Common myeloid progenitor, CD34-positive (primary cell): ENCODE measurements around the gene PEX19.

Source experiments
- CTCF ChIA-PET: fragments of 350-600 bp; sonication (Branson Sonifier 250); formaldehyde crosslinking; loops from one replicate; lab custom pipeline; 2021; ENCODE audit warnings: antibody characterized with exemption; lab: Charles Lee
- POLR2A ChIA-PET: fragments of 350-600 bp; sonication (Branson Sonifier 250); formaldehyde crosslinking; loops from one replicate; lab custom pipeline; 2021; ENCODE audit warnings: antibody characterized with exemption; lab: Charles Lee
- DNase-seq, 3 donors: peaks; one replicate each; pipeline versions ENCODE4 v3.0.0 to v3.0.0-alpha.2; 2013
- H3K27ac ChIP-seq, 2 experiments: 1 replicate in 1 of 2; 2 replicates in 1 of 2; pipeline ENCODE4 v1.7.0; 2013; ENCODE audit warnings: inconsistent platforms in 2 of 2, low read length in 2 of 2, mild to moderate bottlenecking in 2 of 2, low read depth in 1 of 2, moderate library complexity in 1 of 2; ENCODE audit not compliant: severe bottlenecking in 2 of 2, insufficient read depth in 1 of 2, poor library complexity in 1 of 2
- H3K27me3 ChIP-seq, 5 experiments: replicated peaks in 2 of 5; 1 replicate in 3 of 5; 2 replicates in 2 of 5; pipeline versions ENCODE4 v1.6.1 to v1.7.0; 2013; ENCODE audit warnings: low read length in 4 of 5, mild to moderate bottlenecking in 2 of 5, moderate library complexity in 2 of 5, inconsistent platforms in 1 of 5; ENCODE audit not compliant: insufficient read depth in 5 of 5, control insufficient read depth in 4 of 5
- H3K36me3 ChIP-seq, 4 experiments: 1 replicate in 2 of 4; 2 replicates in 2 of 4; pipeline versions ENCODE4 v1.6.1 to v1.7.0; 2013; ENCODE audit warnings: low read length in 3 of 4, control low read depth in 1 of 4, mild to moderate bottlenecking in 1 of 4; ENCODE audit not compliant: control insufficient read depth in 4 of 4, insufficient read depth in 4 of 4
- H3K4me1 ChIP-seq, 4 experiments: 1 replicate in 3 of 4; 2 replicates in 1 of 4; pipeline versions ENCODE4 v1.6.1 to v1.7.1; 2013; ENCODE audit warnings: low read length in 3 of 4, mild to moderate bottlenecking in 3 of 4, control low read depth in 1 of 4, inconsistent platforms in 1 of 4, moderate library complexity in 1 of 4; ENCODE audit not compliant: control insufficient read depth in 4 of 4, insufficient read depth in 4 of 4; ENCODE audit errors: control extremely low read depth in 1 of 4
- H3K4me3 ChIP-seq, 7 experiments: 1 replicate in 4 of 7; 2 replicates in 3 of 7; pipeline versions ENCODE4 v1.5.1 to v1.7.0; 2013; ENCODE audit warnings: mild to moderate bottlenecking in 7 of 7, low read length in 6 of 7, moderate library complexity in 6 of 7, inconsistent platforms in 2 of 7, low read depth in 2 of 7, control low read depth in 1 of 7; ENCODE audit not compliant: insufficient read depth in 4 of 7, control insufficient read depth in 1 of 7; ENCODE audit errors: extremely low read depth in 1 of 7
- H3K9me3 ChIP-seq, 5 experiments: 1 replicate in 4 of 5; 2 replicates in 1 of 5; pipeline versions ENCODE4 v1.6.1 to v1.7.1; 2013; ENCODE audit warnings: low read length in 4 of 5, mild to moderate bottlenecking in 2 of 5, inconsistent platforms in 1 of 5, low read depth in 1 of 5, moderate library complexity in 1 of 5; ENCODE audit not compliant: control insufficient read depth in 4 of 5, insufficient read depth in 2 of 5; ENCODE audit errors: control extremely low read depth in 1 of 5
- WGBS: methylation state at CpG from one replicate; pipeline ENCODE4 v1.1.5; 2013; ENCODE audit not compliant: insufficient coverage; 5-methylcytosine and 5-hydroxymethylcytosine counted together

PEX19 gene

DNA sequence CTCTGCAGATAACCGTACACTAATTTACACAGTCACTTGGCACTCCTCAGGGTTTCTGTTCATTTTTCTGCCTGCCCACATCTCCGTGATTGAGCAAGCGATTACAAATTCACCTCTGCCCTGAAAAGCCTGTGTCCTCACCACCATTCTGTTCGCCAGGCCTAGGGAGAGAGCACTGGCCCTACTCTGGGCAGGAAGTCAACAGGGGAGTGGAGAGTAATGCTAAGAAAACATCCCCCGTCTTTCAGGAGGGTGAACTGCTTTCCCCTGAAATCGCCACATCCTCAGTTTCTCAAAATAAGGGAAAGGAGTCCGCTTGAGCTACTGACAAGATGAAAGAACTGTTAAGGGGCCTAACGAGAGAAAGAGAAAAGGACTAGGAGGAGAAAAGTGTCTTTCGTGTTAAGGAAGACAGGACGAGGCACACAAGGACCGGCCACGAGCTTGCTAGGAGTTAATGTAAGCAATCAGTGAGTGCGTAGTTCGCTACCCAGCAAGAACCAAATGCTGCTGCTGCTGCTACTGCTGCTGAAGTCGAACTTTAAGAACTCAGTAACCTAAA, 632 bp downstream of the PEX19 start:
- no peaks in the 10 kb centered on the region for H3K9me3 ChIP-seq
- ChIA-PET CTCF (interaction anchor here (0.8 to 2.2 kb wide), 7 partner anchors 8 to 198 kb away, joined by 3 to 9 read pairs (median 3); no protein-coding TSS in a partner anchor), POLR2A (interaction anchor here (0.7 to 1.1 kb wide), 3 partner anchors 9 to 938 kb away, joined by 3 to 5 read pairs (median 3); no protein-coding TSS in a partner anchor)
- peak overlapping the region; percentile 71 to 99 (median 89) for H3K4me3 ChIP-seq
- 9% methylated on average over 13 of the region's 15 CpGs for WGBS
- peak in 2 of 3 donors; percentile 49 to 61 for DNase-seq
- H3K36me3 ChIP-seq: peaks cover 19 to 40% (median 33%) of the 10 kb centered on the region in 4 experiments
- no peaks in the 10 kb centered on the region for H3K27me3 ChIP-seq
- H3K4me1 ChIP-seq: peaks cover 8 to 17% (median 13%) of the 10 kb centered on the region in 4 experiments
- peak overlapping the region; percentile 71 to 92 for H3K27ac ChIP-seq

- ChIA-PET CTCF (interaction anchor here (1.7 kb wide), 1 partner anchor 9 kb away, joined by 7 read pairs; no protein-coding TSS in a partner anchor), POLR2A (interaction anchor here (0.6 kb wide), 1 partner anchor 114 kb away, joined by 4 read pairs; no protein-coding TSS in a partner anchor)
- no peak overlapping the region for H3K27ac ChIP-seq
- H3K4me1 ChIP-seq: peaks cover 8 to 17% (median 13%) of the 10 kb centered on the region in 4 experiments
- peaks cover 22 to 52% (median 43%) of the 10 kb centered on the region in 4 experiments for H3K36me3 ChIP-seq
- WGBS: 100% methylated on average over 4 of the region's 7 CpGs
- H3K4me3 ChIP-seq: no peak overlapping the region
- no peak for DNase-seq
- H3K9me3 ChIP-seq: no peaks in the 10 kb centered on the region
- H3K27me3 ChIP-seq: no peaks in the 10 kb centered on the region
Observed at GRCh38 chr1:160282807-160283206, 2.1 kb downstream of the PEX19 start.

GRCh38 chr1:160277987-160278386, 6.9 kb downstream of the PEX19 start:
- Histone ChIP-seq H3K9me3 (no peaks in the 10 kb centered on the region), H3K27me3 (no peaks in the 10 kb centered on the region), H3K27ac (no peak overlapping the region), H3K4me3 (no peak overlapping the region), H3K36me3 (peaks cover 25 to 60% (median 54%) of the 10 kb centered on the region in 4 experiments), H3K4me1 (no peaks in the 10 kb centered on the region)
- WGBS: 64% methylated on average over 2 of the region's 4 CpGs
- ChIA-PET CTCF (interaction anchor here (1.2 to 1.8 kb wide), 5 partner anchors 10 to 28 kb away, joined by 3 to 10 read pairs (median 3); no protein-coding TSS in a partner anchor), POLR2A (no interaction called here)
- DNase-seq: no peak

GRCh38 chr1:160277330-160277729, 7.6 kb downstream of the PEX19 start:
- no peak for DNase-seq
- Histone ChIP-seq H3K4me3 (no peak overlapping the region), H3K9me3 (no peaks in the 10 kb centered on the region), H3K27me3 (no peaks in the 10 kb centered on the region), H3K36me3 (peaks cover 21 to 53% (median 51%) of the 10 kb centered on the region in 4 experiments), H3K27ac (no peak overlapping the region), H3K4me1 (no peaks in the 10 kb centered on the region)
- POLR2A ChIA-PET: no interaction called here
- WGBS: no CpG with 5 or more reads among the region's 2 CpGs
- CTCF ChIA-PET: interaction anchor here (1.6 to 1.8 kb wide), 3 partner anchors 12 to 19 kb away, joined by 4 to 10 read pairs (median 6); no protein-coding TSS in a partner anchor

DNA sequence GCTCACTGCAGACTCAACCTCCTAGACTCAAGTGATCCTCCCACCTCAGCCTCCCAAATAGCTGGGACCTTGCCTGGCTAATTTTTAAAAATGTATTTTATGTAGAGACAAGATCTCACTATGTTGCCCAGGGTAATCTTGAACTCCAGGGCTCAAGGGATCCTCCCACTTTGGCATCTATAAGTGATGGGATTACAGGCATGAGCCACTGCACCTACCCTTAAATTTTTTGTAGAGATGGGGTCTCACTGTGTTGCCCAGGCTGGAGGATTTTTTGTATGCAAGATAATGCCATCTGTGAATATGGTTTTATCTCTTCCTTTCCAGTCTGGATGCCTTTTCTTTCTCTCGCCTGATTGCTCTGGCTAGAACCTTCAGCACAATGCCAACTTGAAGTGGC, 13.9 kb downstream of the PEX19 start:
- DNase-seq: no peak
- Histone ChIP-seq H3K9me3 (no peaks in the 10 kb centered on the region), H3K4me3 (no peak overlapping the region), H3K4me1 (no peaks in the 10 kb centered on the region), H3K27ac (no peak overlapping the region), H3K36me3 (peaks cover 0 to 4% (median 0%) of the 10 kb centered on the region in 4 experiments), H3K27me3 (no peaks in the 10 kb centered on the region)
- ChIA-PET POLR2A (no interaction called here), CTCF (interaction anchor here (0.7 to 3.2 kb wide), 3 partner anchors 17 to 78 kb away, joined by 5 to 15 read pairs (median 5); no protein-coding TSS in a partner anchor)
- no CpG with 5 or more reads among the region's 1 CpG for WGBS

- 93% methylated on average over 8 of the region's 10 CpGs for WGBS
- CTCF ChIA-PET: interaction anchor here (0.8 to 8.2 kb wide), 3 partner anchors 15 to 171 kb away, joined by 3 to 59 read pairs (median 3); no protein-coding TSS in a partner anchor
Observed at GRCh38 chr1:160267284-160267991, 17.5 kb downstream of the PEX19 start.

More at GRCh38 chr1:160267284-160267991, 17.5 kb downstream of the PEX19 start:
- H3K27me3 ChIP-seq: no peaks in the 10 kb centered on the region
- no peaks in the 10 kb centered on the region for H3K36me3 ChIP-seq
- no peak overlapping the region for H3K27ac ChIP-seq
- DNase-seq: no peak
- H3K4me3 ChIP-seq: no peak overlapping the region
- POLR2A ChIA-PET: no interaction called here
- H3K9me3 ChIP-seq: no peaks in the 10 kb centered on the region
- peaks cover 0 to 7% (median 5%) of the 10 kb centered on the region in 4 experiments for H3K4me1 ChIP-seq
